PC-9 (cell line): ENCODE results near the gene USP46. TPM values are rescaled to one million over a fixed set of nuclear protein-coding genes. Genes with fewer than 3 reads are reported as not detected.

Source experiments
- Bru-seq: library from RNA; stranded (reverse); fragments of 400-500 nt; gene quantifications from one replicate; lab custom pipeline; 2021; lab: Mats Ljungman, UMichigan
- BruChase-seq, 2 experiments: library from RNA; stranded (reverse); fragments of 400-500 nt; gene quantifications; one replicate each; lab custom pipeline; 2021; lab: Mats Ljungman, UMichigan
- BruUV-seq: library from RNA; stranded (reverse); fragments of 400-500 nt; replicated peaks from 2 replicates; lab custom pipeline; 2021; lab: Mats Ljungman, UMichigan
- CTCF ChIA-PET: fragments of 300-600 bp; sonication (Branson Sonifier 250); formaldehyde crosslinking; loops from one replicate; lab custom pipeline; 2022; ENCODE audit warnings: antibody characterized with exemption; lab: Charles Lee
- POLR2A ChIA-PET: fragments of 300-600 bp; sonication (Branson Sonifier 250); formaldehyde crosslinking; loops from one replicate; lab custom pipeline; 2022; ENCODE audit warnings: antibody characterized with exemption; ENCODE audit not compliant: unreplicated experiment; lab: Charles Lee
- DNase-seq, 2 experiments: peaks; one replicate each; pipeline versions ENCODE4 v3.0.0 to v3.0.0-alpha.2; 2015 to 2022; ENCODE audit warnings: mixed read lengths in 1 of 2
- H2AFZ ChIP-seq: fragments of 200-600 bp; sonication (generic); 2 replicates; pipeline ENCODE4 v1.8.1; 2017; ENCODE audit warnings: antibody characterized with exemption
- H3F3A ChIP-seq: fragments of 200-600 bp; sonication (generic); 2 replicates; pipeline ENCODE4 v1.8.1; 2017; ENCODE audit warnings: antibody characterized with exemption, mild to moderate bottlenecking, low read depth; ENCODE audit not compliant: insufficient read depth
- H3K27ac ChIP-seq: fragments of 200-600 bp; sonication (generic); 2 replicates; pipeline ENCODE4 v1.6.1; 2016; ENCODE audit warnings: mixed run types
- H3K27me3 ChIP-seq: fragments of 200-600 bp; sonication (generic); 2 replicates; pipeline ENCODE4 v1.6.1; 2016; ENCODE audit warnings: low read depth, mixed run types; ENCODE audit not compliant: insufficient read depth
- H3K36me3 ChIP-seq: fragments of 200-600 bp; sonication (generic); 2 replicates; pipeline ENCODE4 v1.6.1; 2016; ENCODE audit warnings: low read depth, mixed run types
- H3K4me1 ChIP-seq: fragments of 200-600 bp; sonication (generic); replicated peaks from 2 replicates; pipeline ENCODE4 v1.6.1; 2016; ENCODE audit warnings: mixed run types; ENCODE audit not compliant: insufficient read depth
- H3K4me2 ChIP-seq: fragments of 200-600 bp; sonication (generic); 2 replicates; pipeline ENCODE4 v1.6.1; 2017; ENCODE audit warnings: mixed run types
- H3K4me3 ChIP-seq: fragments of 200-600 bp; sonication (generic); 2 replicates; pipeline ENCODE4 v1.6.1; 2016; ENCODE audit warnings: mixed run types
- H3K79me2 ChIP-seq: fragments of 200-600 bp; sonication (generic); 2 replicates; pipeline ENCODE4 v1.6.1; 2017; ENCODE audit warnings: low read depth, mixed run types
- H3K9me2 ChIP-seq: fragments of 200-600 bp; sonication (generic); 2 replicates; pipeline ENCODE4 v1.8.1; 2017; ENCODE audit warnings: mild to moderate bottlenecking; ENCODE audit not compliant: insufficient read depth
- H3K9me3 ChIP-seq: fragments of 200-600 bp; sonication (generic); 2 replicates; pipeline ENCODE4 v1.8.1; 2016; ENCODE audit warnings: low read depth; ENCODE audit not compliant: insufficient read depth
- H4K20me1 ChIP-seq: fragments of 200-600 bp; sonication (generic); 2 replicates; pipeline ENCODE4 v1.8.1; 2017; ENCODE audit not compliant: insufficient read depth
- CTCF ChIP-seq: fragments of 200-600 bp; sonication (generic); conservative IDR thresholded peaks from 2 replicates; pipeline ENCODE4 v1.6.1; 2017; ENCODE audit warnings: mixed run types, antibody characterized with exemption, mild to moderate bottlenecking, moderate library complexity
- EZH2 ChIP-seq: fragments of 200-600 bp; sonication (generic); IDR thresholded peaks from 2 replicates; pipeline ENCODE4 v1.8.0; 2017; ENCODE audit warnings: antibody characterized with exemption, low read depth
- intact Hi-C: fragments of 100-400 bp; cut with micrococcal nuclease; formaldehyde crosslinking; loops from one replicate; pipeline ENCODE4 v1.10.0; 2022; ENCODE audit not compliant: unreplicated experiment
- long read RNA-seq: library from polyadenylated mRNA; stranded (forward); transcript quantifications from one replicate; pipeline ENCODE4 v2.0.0, GENCODE V29; 2022
- total RNA-seq: library from RNA; stranded (reverse); gene quantifications from 2 replicates; pipeline ENCODE4 v1.2.3, GENCODE V29; 2021

The USP46 gene, protein sequence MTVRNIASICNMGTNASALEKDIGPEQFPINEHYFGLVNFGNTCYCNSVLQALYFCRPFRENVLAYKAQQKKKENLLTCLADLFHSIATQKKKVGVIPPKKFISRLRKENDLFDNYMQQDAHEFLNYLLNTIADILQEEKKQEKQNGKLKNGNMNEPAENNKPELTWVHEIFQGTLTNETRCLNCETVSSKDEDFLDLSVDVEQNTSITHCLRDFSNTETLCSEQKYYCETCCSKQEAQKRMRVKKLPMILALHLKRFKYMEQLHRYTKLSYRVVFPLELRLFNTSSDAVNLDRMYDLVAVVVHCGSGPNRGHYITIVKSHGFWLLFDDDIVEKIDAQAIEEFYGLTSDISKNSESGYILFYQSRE
- total RNA-seq (13.8 and 17.1 TPM in 2 replicates), Bru-seq, nascent RNA (percentile 65 among the genes with signal in this experiment), BruChase-seq, experiment 1, labeled RNA remaining after a 2-hour chase (percentile 61 among the genes with signal in this experiment), BruChase-seq, experiment 2, labeled RNA remaining after a 6-hour chase (percentile 65 among the genes with signal in this experiment)
- long read RNA-seq, full-length matches to known transcripts, result 16 of 25 reads
- long read RNA-seq, partial matches to known transcripts, result 0 of 25 reads
- long read RNA-seq, other reads (novel, unspliced or antisense), result 9 of 25 reads

DNA sequence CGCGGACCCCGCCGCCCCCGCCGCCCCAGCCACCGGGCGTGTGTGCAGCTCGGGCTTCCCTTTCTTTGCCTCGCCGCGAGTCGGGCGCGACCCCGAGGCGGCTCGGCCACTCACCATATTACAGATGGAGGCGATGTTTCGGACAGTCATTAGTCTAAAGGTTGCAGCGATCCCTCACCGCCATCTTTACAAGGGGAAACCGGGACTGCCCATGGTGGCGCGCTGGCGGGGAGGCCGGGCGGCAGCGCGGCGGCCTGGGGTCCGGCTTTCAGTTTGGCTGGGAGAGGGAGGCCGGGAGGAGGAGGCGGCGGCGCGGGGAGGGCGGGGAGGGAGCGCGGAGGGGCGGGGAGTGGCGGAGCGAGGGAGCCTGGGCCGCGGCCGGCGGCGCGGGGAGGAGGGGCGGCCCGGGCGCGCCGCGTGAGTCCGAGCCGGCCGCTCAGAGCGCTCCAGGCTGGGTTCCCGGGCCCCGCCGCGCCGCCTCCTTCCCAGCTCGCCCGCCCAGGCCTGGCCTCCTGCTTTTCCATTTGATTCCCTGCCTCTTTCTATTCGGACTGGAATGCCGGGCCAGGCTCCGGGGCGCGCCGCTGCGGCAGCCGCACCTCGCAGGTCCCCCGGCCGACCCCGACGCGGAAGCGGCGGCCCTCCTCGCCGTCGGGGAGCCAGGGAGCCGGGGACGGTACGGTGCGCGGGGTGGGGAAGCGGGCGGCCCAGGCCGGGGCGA, at the start of gene USP46:
TSS of gene USP46 (minus strand) at position 301 of the 721 bp plus-strand sequence. CDS start at position 150, 151 bp downstream.
- no TSS peak for BruUV-seq

GRCh38 chr4:52704661-52705060, 45.6 kb upstream of the USP46 start:
- Histone ChIP-seq H3K9me3 (no peaks in the 10 kb centered on the region), H3K9me2 (no peaks in the 10 kb centered on the region), H3K36me3 (no peaks in the 10 kb centered on the region), H3K4me2 (no peak overlapping the region), H4K20me1 (no peaks in the 10 kb centered on the region), H3K27me3 (no peaks in the 10 kb centered on the region), H3K79me2 (no peaks in the 10 kb centered on the region), H3K27ac (no peak overlapping the region), H3K4me1 (no peaks in the 10 kb centered on the region), H2AFZ (no peak overlapping the region), H3K4me3 (no peak overlapping the region), H3F3A (no peaks in the 10 kb centered on the region)
- no peak for DNase-seq
- POLR2A ChIA-PET, result no interaction called here
- TF ChIP-seq EZH2 (no peak), CTCF (no peak)
- CTCF ChIA-PET, result no interaction called here
- intact Hi-C loops, result no loop called here
- BruUV-seq, result no TSS peak

More for the DNA sequence above, at the start of gene USP46:
- Histone ChIP-seq H3K27me3 (no peaks in the 10 kb centered on the region), H3F3A (peaks cover 8% of the 10 kb centered on the region; the same call in 1 of the 2 replicates), H3K4me3 (peak within 1 kb of the TSS; percentile 92), H3K4me2 (peak within 1 kb of the TSS; percentile 84), H3K9me2 (no peaks in the 10 kb centered on the region), H3K9me3 (no peaks in the 10 kb centered on the region), H4K20me1 (no peaks in the 10 kb centered on the region; the same call in 1 of the 2 replicates), H3K4me1 (peaks cover 37% of the 10 kb centered on the region), H2AFZ (peak within 1 kb of the TSS; percentile 98), H3K79me2 (peaks cover 24% of the 10 kb centered on the region), H3K27ac (peak within 1 kb of the TSS; percentile 43; the same call in 1 of the 2 replicates), H3K36me3 (no peaks in the 10 kb centered on the region)
- CTCF ChIA-PET, result interaction anchor here (0.7 kb wide), 1 partner anchor 109 kb away, joined by 3 read pairs; no protein-coding TSS in a partner anchor
- POLR2A ChIA-PET, result interaction anchor here (0.6 to 0.8 kb wide), 2 partner anchors 18 to 53 kb away, joined by 3 to 4 read pairs; no protein-coding TSS in a partner anchor
- TF ChIP-seq CTCF, result no peak
- TF ChIP-seq EZH2, result no peak
- DNase-seq, result peak in 1 of 2 experiments; percentile 69
- intact Hi-C loops, result loop anchor here (5.0 kb wide), 1 partner anchor 323 kb away; no protein-coding TSS in a partner anchor

- CTCF ChIA-PET, result no interaction called here
- DNase-seq, result no peak
- TF ChIP-seq EZH2, result no peak
- TF ChIP-seq CTCF, result no peak
- intact Hi-C loops, result no loop called here
- no peaks in the 10 kb centered on the region for H3K36me3 ChIP-seq
- BruUV-seq, result no TSS peak
- no peaks in the 10 kb centered on the region for H3K9me2 ChIP-seq
- no peaks in the 10 kb centered on the region for H3K79me2 ChIP-seq
- H3K4me2 ChIP-seq, result no peak overlapping the region
- H3K27me3 ChIP-seq, result no peaks in the 10 kb centered on the region
- no peak overlapping the region for H2AFZ ChIP-seq
- H3K9me3 ChIP-seq, result no peaks in the 10 kb centered on the region
- H3K27ac ChIP-seq, result no peak overlapping the region
- no peak overlapping the region for H3K4me3 ChIP-seq
- H4K20me1 ChIP-seq, result no peaks in the 10 kb centered on the region
- POLR2A ChIA-PET, result interaction anchor here (0.7 kb wide), 1 partner anchor 119 kb away, joined by 5 read pairs; no protein-coding TSS in a partner anchor
- no peaks in the 10 kb centered on the region for H3F3A ChIP-seq
- no peaks in the 10 kb centered on the region for H3K4me1 ChIP-seq
Observed at GRCh38 chr4:52704133-52704532, 45.0 kb upstream of the USP46 start.
